ENCODE results near the gene PANX3.

GRCh38 chr11:124629961-124630360 is 18.7 kb downstream of the PANX3 start:
- TF ChIP-seq SIN3A (IDR thresholded peaks at IDR 0.05; ENCODE audit: borderline replicate concordance, insufficient read depth, low read length) (no peak), REST (IDR thresholded peaks at IDR 0.05; ENCODE audit: insufficient read depth in 1 of 2, low read depth in 2 of 2, low read length in 2 of 2) (no peak), POLR2AphosphoS5 (IDR thresholded peaks at IDR 0.05; ENCODE audit: low read depth, low read length) (no peak), TAF1 (IDR thresholded peaks at IDR 0.05; ENCODE audit: borderline replicate concordance, insufficient read depth, low read length) (no peak)
